NT2/D1 (cell line): Measurements from ENCODE around the gene ALDH2.

Source experiments
- YY1 ChIP-seq: IDR thresholded peaks from 2 replicates; pipeline ENCODE4 v1.6.1; 2011; ENCODE audit not compliant: insufficient read length, insufficient read depth
- ZNF274 ChIP-seq: IDR thresholded peaks from 2 replicates; pipeline ENCODE4 v1.6.1; 2011; ENCODE audit warnings: mild to moderate bottlenecking, low read depth, low read length

GRCh38 chr12:111816065-111816615 lies 49.4 kb downstream of the ALDH2 start:
- TF ChIP-seq ZNF274 = no peak
- no peak for TF ChIP-seq YY1
